Placental epithelial cell (primary cell): ENCODE measurements around the gene FKBP14. TPM values are rescaled to one million over a fixed set of nuclear protein-coding genes. Genes with fewer than 3 reads are reported as not detected.

Experiments used
- total RNA-seq: library from RNA; depleted of rRNA; stranded (reverse); fragments of >200 nt; gene quantifications from 2 replicates; pipeline ENCODE4 v1.2.3, GENCODE V29; 2012

FKBP14 gene
- 19.6 and 46.2 TPM in 2 replicates for total RNA-seq

GRCh38 chr7:30026229-30027064 lies at the start of gene FKBP14:
Gene FKBP14, minus strand, starts transcription at chr7:30026702. Its CDS starts 194 bp downstream, at chr7:30026508.

DNA sequence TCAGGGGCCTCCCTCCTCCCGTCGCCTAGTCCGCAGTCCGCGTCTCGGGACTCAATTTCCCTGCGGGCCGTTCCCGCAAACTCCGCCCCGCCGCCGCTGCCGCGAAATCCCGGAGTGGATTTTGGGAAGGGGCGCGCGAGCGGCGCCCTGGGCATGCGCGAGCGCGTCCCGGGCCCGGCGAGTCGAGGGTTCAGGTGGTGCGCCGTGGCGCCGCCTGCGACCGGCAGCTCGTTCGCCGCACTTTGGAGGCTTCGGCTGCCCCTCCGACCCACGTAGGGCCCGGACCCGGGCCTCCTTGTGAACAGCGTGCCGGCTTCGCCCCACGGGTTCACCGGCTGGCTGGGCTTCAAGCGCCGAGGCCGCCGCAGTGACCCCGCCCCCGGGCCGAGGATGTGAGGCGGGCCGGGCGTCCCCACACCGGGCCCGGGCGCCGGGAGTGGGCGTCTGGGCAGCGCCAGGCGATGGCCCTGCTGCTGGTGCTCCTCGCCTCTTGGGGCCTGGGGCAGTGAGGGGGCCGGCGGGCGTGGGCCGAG lies 1.8 kb upstream of the FKBP14 start, which contains the start of gene PLEKHA8:
Gene PLEKHA8 (plus strand): TSS at position 197 of the 533 bp plus-strand sequence. CDS start 351 bp downstream, outside the sequence.

DNA sequence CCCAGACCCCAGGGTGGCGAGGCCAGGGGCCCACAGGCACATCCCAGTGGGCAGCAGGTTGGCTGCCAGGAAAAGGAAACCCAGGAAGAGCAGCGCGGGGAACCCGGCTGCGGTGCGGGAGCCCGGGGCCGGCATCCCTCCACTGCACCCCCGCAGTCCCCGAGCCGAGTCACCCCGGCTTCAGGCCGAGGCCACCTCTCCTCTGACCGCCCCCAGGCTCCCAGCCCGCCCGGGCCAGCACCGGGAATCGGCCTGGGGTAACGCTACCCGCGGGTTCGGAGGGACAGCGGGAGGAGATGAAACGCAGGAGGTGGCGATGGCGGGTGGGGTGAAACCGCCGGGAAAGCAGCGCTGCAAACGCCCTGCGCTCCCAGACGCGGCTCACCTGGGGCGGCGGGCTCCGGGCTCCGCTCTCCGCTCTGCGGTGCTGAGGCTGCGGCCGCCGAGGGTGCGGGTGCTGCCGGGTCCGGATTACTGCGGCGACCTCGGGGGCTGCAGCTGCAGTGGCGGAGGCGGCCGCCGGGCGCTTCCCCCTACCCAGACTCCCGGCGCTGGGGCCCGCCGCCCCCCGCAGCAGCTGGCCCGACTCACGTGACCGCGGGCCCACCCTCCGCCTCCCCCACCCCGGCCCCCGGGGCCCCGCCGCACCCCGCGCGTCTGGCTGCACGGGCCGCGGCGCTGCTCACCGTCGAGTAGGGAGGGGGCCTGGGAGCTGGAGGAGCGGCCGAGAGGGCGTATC lies 37.1 kb downstream of the FKBP14 start, which contains the start of gene SCRN1:
Gene SCRN1 (minus strand): TSS at position 545 of the 739 bp plus-strand sequence. CDS start 20,734 bp downstream, outside the sequence.

Other genes starting within 250 kb of the FKBP14 start
- gene WIPF3, start 220.2 kb downstream of the FKBP14 start, total RNA-seq: 0.11 and 0.39 TPM in 2 replicates
- 78.9 and 112 TPM in 2 replicates for gene SCRN1, start 36.9 kb downstream of the FKBP14 start, total RNA-seq
- gene PLEKHA8, start 1.7 kb upstream of the FKBP14 start, total RNA-seq: 9.4 and 16.3 TPM in 2 replicates
- gene MTURN, start 108.3 kb upstream of the FKBP14 start, total RNA-seq: 6.6 and 15.3 TPM in 2 replicates